Measurements from ENCODE around the gene DNAH1.
"Not testable (repeated sequence)": the region's sequence is repeated elsewhere in the genome, so short reads cannot be mapped to it uniquely, and the experiment has no call there.

Gene DNAH1

GRCh38 chr3:52315977-52316764, at the start of gene DNAH1:
DNAH1 (plus strand) TSS chr3:52316319; CDS start chr3:52322443, 6,124 bp downstream.
- TF ChIP-seq CTCF (IDR thresholded peaks at IDR 0.05; ENCODE audit: low read depth, low read length, missing control alignments) = no peak
- no peak within 1 kb of the TSS for H3K4me3 ChIP-seq (ENCODE audit: low read depth, low read length)
- DNase-seq (ENCODE audit: low read depth) = no peak
- in situ Hi-C loops (cut with HindIII; ENCODE audit: low sequenced_read_pairs) = no loop called here

- in situ Hi-C loops (cut with HindIII; ENCODE audit: low sequenced_read_pairs) = no loop called here
- no peak overlapping the region for H3K4me3 ChIP-seq (ENCODE audit: low read depth, low read length)
- no peak for TF ChIP-seq CTCF (IDR thresholded peaks at IDR 0.05; ENCODE audit: low read depth, low read length, missing control alignments)
- no peak for DNase-seq (ENCODE audit: low read depth)
Observed at GRCh38 chr3:52268036-52268435, 48.1 kb upstream of the DNAH1 start.

GRCh38 chr3:52269776-52270175, 46.3 kb upstream of the DNAH1 start:
- no peak for TF ChIP-seq CTCF (IDR thresholded peaks at IDR 0.05; ENCODE audit: low read depth, low read length, missing control alignments)
- DNase-seq (ENCODE audit: low read depth) = no peak
- no peak overlapping the region for H3K4me3 ChIP-seq (ENCODE audit: low read depth, low read length)
- in situ Hi-C loops (cut with HindIII; ENCODE audit: low sequenced_read_pairs) = no loop called here

- DNase-seq (ENCODE audit: low read depth) = no peak
- no peak overlapping the region for H3K4me3 ChIP-seq (ENCODE audit: low read depth, low read length)
- no peak for TF ChIP-seq CTCF (IDR thresholded peaks at IDR 0.05; ENCODE audit: low read depth, low read length, missing control alignments)
- in situ Hi-C loops (cut with HindIII; ENCODE audit: low sequenced_read_pairs) = no loop called here
Observed at GRCh38 chr3:52270252-52270754, 45.8 kb upstream of the DNAH1 start.

GRCh38 chr3:52272172-52272571, 43.9 kb upstream of the DNAH1 start:
- DNase-seq (ENCODE audit: low read depth); in situ Hi-C loops (cut with HindIII; ENCODE audit: low sequenced_read_pairs); H3K4me3 ChIP-seq (ENCODE audit: low read depth, low read length): not testable (repeated sequence)

GRCh38 chr3:52272831-52273230, 43.3 kb upstream of the DNAH1 start:
- H3K4me3 ChIP-seq (ENCODE audit: low read depth, low read length) = no peak overlapping the region
- DNase-seq (ENCODE audit: low read depth) = no peak
- in situ Hi-C loops (cut with HindIII; ENCODE audit: low sequenced_read_pairs) = no loop called here
- TF ChIP-seq CTCF (IDR thresholded peaks at IDR 0.05; ENCODE audit: low read depth, low read length, missing control alignments) = no peak

- in situ Hi-C loops (cut with HindIII; ENCODE audit: low sequenced_read_pairs); DNase-seq (ENCODE audit: low read depth); H3K4me3 ChIP-seq (ENCODE audit: low read depth, low read length): not testable (repeated sequence)
Observed at GRCh38 chr3:52274781-52275180, 41.3 kb upstream of the DNAH1 start.

All from astrocyte of the cerebellum (primary cell).